Measurements from ENCODE around the gene LRP1B.

Gene LRP1B

GRCh38 chr2:141711627-141712026 lies 419.2 kb downstream of the LRP1B start:
- H3K4me3 ChIP-seq (ENCODE audit: low read depth, low read length) = no peak overlapping the region
- TF ChIP-seq CTCF (IDR thresholded peaks at IDR 0.05; ENCODE audit: insufficient read depth, low read depth, low read length, missing control alignments) = no peak
- no peak for DNase-seq (ENCODE audit: low read depth)

- H3K4me3 ChIP-seq (ENCODE audit: low read depth, low read length) = no peak overlapping the region
- no peak for TF ChIP-seq CTCF (IDR thresholded peaks at IDR 0.05; ENCODE audit: insufficient read depth, low read depth, low read length, missing control alignments)
- DNase-seq (ENCODE audit: low read depth) = no peak
These were observed 420.1 kb downstream of the LRP1B start for GRCh38 chr2:141710589-141711239.

GRCh38 chr2:141709756-141710155 lies 421.1 kb downstream of the LRP1B start:
- no peak overlapping the region for H3K4me3 ChIP-seq (ENCODE audit: low read depth, low read length)
- TF ChIP-seq CTCF (IDR thresholded peaks at IDR 0.05; ENCODE audit: insufficient read depth, low read depth, low read length, missing control alignments) = no peak
- DNase-seq (ENCODE audit: low read depth) = no peak

- DNase-seq (ENCODE audit: low read depth) = no peak
- TF ChIP-seq CTCF (IDR thresholded peaks at IDR 0.05; ENCODE audit: insufficient read depth, low read depth, low read length, missing control alignments) = no peak
- H3K4me3 ChIP-seq (ENCODE audit: low read depth, low read length) = no peak overlapping the region
These were observed 423.3 kb downstream of the LRP1B start for GRCh38 chr2:141707486-141707885.

GRCh38 chr2:141704541-141704940 lies 426.3 kb downstream of the LRP1B start:
- no peak for DNase-seq (ENCODE audit: low read depth)
- no peak overlapping the region for H3K4me3 ChIP-seq (ENCODE audit: low read depth, low read length)
- no peak for TF ChIP-seq CTCF (IDR thresholded peaks at IDR 0.05; ENCODE audit: insufficient read depth, low read depth, low read length, missing control alignments)

- TF ChIP-seq CTCF (IDR thresholded peaks at IDR 0.05; ENCODE audit: insufficient read depth, low read depth, low read length, missing control alignments) = no peak
- no peak for DNase-seq (ENCODE audit: low read depth)
- no peak overlapping the region for H3K4me3 ChIP-seq (ENCODE audit: low read depth, low read length)
These were observed 427.3 kb downstream of the LRP1B start for GRCh38 chr2:141703501-141703900.

GRCh38 chr2:141701618-141702017 lies 429.2 kb downstream of the LRP1B start:
- DNase-seq (ENCODE audit: low read depth) = no peak
- no peak for TF ChIP-seq CTCF (IDR thresholded peaks at IDR 0.05; ENCODE audit: insufficient read depth, low read depth, low read length, missing control alignments)
- no peak overlapping the region for H3K4me3 ChIP-seq (ENCODE audit: low read depth, low read length)
